ENCODE measurements around the gene MYEF2. TPM values are rescaled to one million over a fixed set of nuclear protein-coding genes. Genes with fewer than 3 reads are reported as not detected.

The MYEF2 gene
- total and polyA plus RNA-seq, 3 donors from 2014 or later = 69.3 to 93.8 (median 69.9) TPM

GRCh38 chr15:48144889-48145288 lies 33.2 kb downstream of the MYEF2 start:
- Histone ChIP-seq H3K4me1 (no peaks in the 10 kb centered on the region), H3K4me3 (no peak overlapping the region), H3K36me3 (ENCODE audit: low read depth, missing control alignments) (no peaks in the 10 kb centered on the region), H3K27me3 (no peaks in the 10 kb centered on the region), H3K27ac (no peak overlapping the region), H3K9me3 (no peaks in the 10 kb centered on the region)
- no peak for DNase-seq
- intact Hi-C loops (cut with DNase I; ENCODE audit: low total_unique reads) = no loop called here
- 60 to 72% methylated on average over 1 of the region's 1 CpG for WGBS, 2 donors
- TF ChIP-seq, protein P1, sequence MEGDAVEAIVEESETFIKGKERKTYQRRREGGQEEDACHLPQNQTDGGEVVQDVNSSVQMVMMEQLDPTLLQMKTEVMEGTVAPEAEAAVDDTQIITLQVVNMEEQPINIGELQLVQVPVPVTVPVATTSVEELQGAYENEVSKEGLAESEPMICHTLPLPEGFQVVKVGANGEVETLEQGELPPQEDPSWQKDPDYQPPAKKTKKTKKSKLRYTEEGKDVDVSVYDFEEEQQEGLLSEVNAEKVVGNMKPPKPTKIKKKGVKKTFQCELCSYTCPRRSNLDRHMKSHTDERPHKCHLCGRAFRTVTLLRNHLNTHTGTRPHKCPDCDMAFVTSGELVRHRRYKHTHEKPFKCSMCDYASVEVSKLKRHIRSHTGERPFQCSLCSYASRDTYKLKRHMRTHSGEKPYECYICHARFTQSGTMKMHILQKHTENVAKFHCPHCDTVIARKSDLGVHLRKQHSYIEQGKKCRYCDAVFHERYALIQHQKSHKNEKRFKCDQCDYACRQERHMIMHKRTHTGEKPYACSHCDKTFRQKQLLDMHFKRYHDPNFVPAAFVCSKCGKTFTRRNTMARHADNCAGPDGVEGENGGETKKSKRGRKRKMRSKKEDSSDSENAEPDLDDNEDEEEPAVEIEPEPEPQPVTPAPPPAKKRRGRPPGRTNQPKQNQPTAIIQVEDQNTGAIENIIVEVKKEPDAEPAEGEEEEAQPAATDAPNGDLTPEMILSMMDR (IDR thresholded peaks at IDR 0.05) = no peak
- TF ChIP-seq POLR2A (IDR thresholded peaks at IDR 0.05) = no peak

GRCh38 chr15:48143856-48144255 lies 34.2 kb downstream of the MYEF2 start:
- 88 to 95% methylated on average over 1 of the region's 1 CpG for WGBS, 2 donors
- Histone ChIP-seq H3K27me3 (no peaks in the 10 kb centered on the region), H3K4me1 (no peaks in the 10 kb centered on the region), H3K36me3 (ENCODE audit: low read depth, missing control alignments) (no peaks in the 10 kb centered on the region), H3K4me3 (no peak overlapping the region), H3K9me3 (no peaks in the 10 kb centered on the region), H3K27ac (no peak overlapping the region)
- TF ChIP-seq POLR2A (IDR thresholded peaks at IDR 0.05) = no peak
- TF ChIP-seq, protein P1 (IDR thresholded peaks at IDR 0.05) = no peak
- no peak for DNase-seq
- intact Hi-C loops (cut with DNase I; ENCODE audit: low total_unique reads) = no loop called here

GRCh38 chr15:48132874-48133273 lies 45.2 kb downstream of the MYEF2 start:
- TF ChIP-seq, protein P1 (IDR thresholded peaks at IDR 0.05) = no peak
- intact Hi-C loops (cut with DNase I; ENCODE audit: low total_unique reads) = no loop called here
- 88 to 91% methylated on average over 6 of the region's 6 CpGs for WGBS, 2 donors
- no peaks in the 10 kb centered on the region for H3K9me3 ChIP-seq
- H3K27ac ChIP-seq = no peak overlapping the region
- no peaks in the 10 kb centered on the region for H3K36me3 ChIP-seq (ENCODE audit: low read depth, missing control alignments)
- no peak overlapping the region for H3K4me3 ChIP-seq
- no peak for DNase-seq
- H3K27me3 ChIP-seq = no peaks in the 10 kb centered on the region
- H3K4me1 ChIP-seq = no peaks in the 10 kb centered on the region

DNA sequence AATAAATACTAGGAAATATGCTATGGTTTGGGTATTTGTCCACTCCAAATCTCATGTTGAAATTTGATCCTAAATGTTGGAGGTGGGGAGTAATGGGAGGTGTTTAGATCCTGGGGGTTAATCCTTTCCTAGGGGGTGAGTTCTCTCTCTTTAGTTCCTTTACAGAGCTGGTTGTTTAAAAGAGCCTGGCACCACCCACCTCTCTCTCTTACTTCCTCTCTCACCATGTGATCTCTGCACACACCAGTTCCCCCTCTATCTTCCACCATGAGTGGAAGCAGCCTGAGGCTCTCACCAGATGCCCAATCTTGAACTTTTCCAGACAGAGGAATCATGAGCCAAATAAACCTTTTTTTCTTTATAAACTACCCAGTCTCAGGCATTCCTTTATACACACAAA lies 46.8 kb downstream of the MYEF2 start:
- TF ChIP-seq, protein P1 (IDR thresholded peaks at IDR 0.05) = no peak
- Histone ChIP-seq H3K4me1 (no peaks in the 10 kb centered on the region), H3K27me3 (no peaks in the 10 kb centered on the region), H3K4me3 (no peak overlapping the region), H3K27ac (no peak overlapping the region), H3K9me3 (no peaks in the 10 kb centered on the region), H3K36me3 (ENCODE audit: low read depth, missing control alignments) (no peaks in the 10 kb centered on the region)
- no peak for DNase-seq
- intact Hi-C loops (cut with DNase I; ENCODE audit: low total_unique reads) = no loop called here

- intact Hi-C loops (cut with DNase I; ENCODE audit: low total_unique reads) = no loop called here
- no peaks in the 10 kb centered on the region for H3K36me3 ChIP-seq (ENCODE audit: low read depth, missing control alignments)
- H3K4me3 ChIP-seq = no peak overlapping the region
- TF ChIP-seq POLR2A (IDR thresholded peaks at IDR 0.05) = no peak
- TF ChIP-seq, protein P1 (IDR thresholded peaks at IDR 0.05) = no peak
- DNase-seq = no peak
- no peak overlapping the region for H3K27ac ChIP-seq
- no peaks in the 10 kb centered on the region for H3K4me1 ChIP-seq
- no peaks in the 10 kb centered on the region for H3K27me3 ChIP-seq
- no peaks in the 10 kb centered on the region for H3K9me3 ChIP-seq
- WGBS, 2 donors = 52 to 63% methylated on average over 6 of the region's 6 CpGs
Measured at GRCh38 chr15:48126667-48127355, 51.3 kb downstream of the MYEF2 start.

All from testis (tissue), 3 donors.